Measurements from ENCODE around the gene SEMA6A. TPM values are rescaled to one million over a fixed set of nuclear protein-coding genes. Genes with fewer than 3 reads are reported as not detected.

SEMA6A gene
- total RNA-seq, 1 experiment from 2014 or later: 53.3 TPM

- no peak for DNase-seq
- peaks cover 27% of the 10 kb centered on the region for H3K36me3 Mint-ChIP-seq (ENCODE audit: insufficient read depth, unreplicated experiment)
- no TSS peak for BruUV-seq (replicated peaks)
- no peak for TF ChIP-seq CTCF (IDR thresholded peaks at IDR 0.05; ENCODE audit: unreplicated experiment)
- no peak overlapping the region for H3K27ac Mint-ChIP-seq (ENCODE audit: unreplicated experiment)
- H3K27me3 Mint-ChIP-seq (ENCODE audit: unreplicated experiment): no peaks in the 10 kb centered on the region
- intact Hi-C loops (cut with micrococcal nuclease; ENCODE audit: unreplicated experiment): no loop called here
- no peaks in the 10 kb centered on the region for H3K9me3 Mint-ChIP-seq (ENCODE audit: low read depth, unreplicated experiment)
- no peak overlapping the region for H3K4me3 Mint-ChIP-seq (ENCODE audit: low read depth, unreplicated experiment)
- CTCF ChIA-PET: no interaction called here
- peaks cover 42% of the 10 kb centered on the region for H3K4me1 Mint-ChIP-seq (ENCODE audit: low read depth, unreplicated experiment)
Observed at GRCh38 chr5:116448450-116448849, 126.2 kb downstream of the SEMA6A start.

GRCh38 chr5:116446356-116447005, 128.1 kb downstream of the SEMA6A start:
- peaks cover 42% of the 10 kb centered on the region for H3K36me3 Mint-ChIP-seq (ENCODE audit: insufficient read depth, unreplicated experiment)
- no peak for DNase-seq
- H3K9me3 Mint-ChIP-seq (ENCODE audit: low read depth, unreplicated experiment): no peaks in the 10 kb centered on the region
- H3K27me3 Mint-ChIP-seq (ENCODE audit: unreplicated experiment): no peaks in the 10 kb centered on the region
- no peak for TF ChIP-seq CTCF (IDR thresholded peaks at IDR 0.05; ENCODE audit: unreplicated experiment)
- no peak overlapping the region for H3K27ac Mint-ChIP-seq (ENCODE audit: unreplicated experiment)
- H3K4me1 Mint-ChIP-seq (ENCODE audit: low read depth, unreplicated experiment): peaks cover 44% of the 10 kb centered on the region
- CTCF ChIA-PET: no interaction called here
- intact Hi-C loops (cut with micrococcal nuclease; ENCODE audit: unreplicated experiment): no loop called here
- no TSS peak for BruUV-seq (replicated peaks)
- H3K4me3 Mint-ChIP-seq (ENCODE audit: low read depth, unreplicated experiment): no peak overlapping the region

- Mint-ChIP-seq H3K4me3 (ENCODE audit: low read depth, unreplicated experiment) (no peak overlapping the region), H3K4me1 (ENCODE audit: low read depth, unreplicated experiment) (peaks cover 47% of the 10 kb centered on the region), H3K27ac (ENCODE audit: unreplicated experiment) (no peak overlapping the region), H3K9me3 (ENCODE audit: low read depth, unreplicated experiment) (no peaks in the 10 kb centered on the region), H3K36me3 (ENCODE audit: insufficient read depth, unreplicated experiment) (peaks cover 48% of the 10 kb centered on the region), H3K27me3 (ENCODE audit: unreplicated experiment) (no peaks in the 10 kb centered on the region)
- CTCF ChIA-PET: no interaction called here
- TF ChIP-seq CTCF (IDR thresholded peaks at IDR 0.05; ENCODE audit: unreplicated experiment): no peak
- DNase-seq: no peak
- intact Hi-C loops (cut with micrococcal nuclease; ENCODE audit: unreplicated experiment): no loop called here
- BruUV-seq (replicated peaks): no TSS peak
Observed at GRCh38 chr5:116445311-116445710, 129.3 kb downstream of the SEMA6A start.

- Mint-ChIP-seq H3K4me1 (ENCODE audit: low read depth, unreplicated experiment) (peaks cover 49% of the 10 kb centered on the region), H3K27me3 (ENCODE audit: unreplicated experiment) (no peaks in the 10 kb centered on the region), H3K36me3 (ENCODE audit: insufficient read depth, unreplicated experiment) (peaks cover 48% of the 10 kb centered on the region), H3K27ac (ENCODE audit: unreplicated experiment) (no peak overlapping the region), H3K9me3 (ENCODE audit: low read depth, unreplicated experiment) (no peaks in the 10 kb centered on the region), H3K4me3 (ENCODE audit: low read depth, unreplicated experiment) (no peak overlapping the region)
- no peak for DNase-seq
- CTCF ChIA-PET: no interaction called here
- TF ChIP-seq CTCF (IDR thresholded peaks at IDR 0.05; ENCODE audit: unreplicated experiment): no peak
- intact Hi-C loops (cut with micrococcal nuclease; ENCODE audit: unreplicated experiment): no loop called here
- BruUV-seq (replicated peaks): no TSS peak
Observed at GRCh38 chr5:116444373-116445295, 130.0 kb downstream of the SEMA6A start.
